Activated gamma-delta T cell treated with anti-CD3 and anti-CD28 coated beads, Interleukin-2, amount 50 U/mL, for 16 hours (primary cell): Measurements from ENCODE around the gene PTGFRN.

ENCODE experiments used
- DNase-seq: peaks from one replicate; pipeline ENCODE4 v3.0.0-alpha.2; 2020; ENCODE audit warnings: low read depth

PTGFRN gene

GRCh38 chr1:117000142-117000541 is 90.4 kb downstream of the PTGFRN start:
- DNase-seq = no peak

GRCh38 chr1:117001254-117001927 is 91.7 kb downstream of the PTGFRN start, which contains the start of gene CD101:
TSS of gene CD101 (plus strand) at chr1:117001760. CDS start at chr1:117001818, 58 bp downstream.
- DNase-seq = no peak

- no peak for DNase-seq
Observed at GRCh38 chr1:117003223-117003875, 93.6 kb downstream of the PTGFRN start.

GRCh38 chr1:117007719-117008013 is 98.0 kb downstream of the PTGFRN start:
- DNase-seq = no peak

GRCh38 chr1:117008656-117009055 is 98.9 kb downstream of the PTGFRN start:
- no peak for DNase-seq

GRCh38 chr1:117009132-117009531 is 99.4 kb downstream of the PTGFRN start:
- DNase-seq = no peak

- DNase-seq = no peak
Observed at GRCh38 chr1:117010310-117010969, 100.7 kb downstream of the PTGFRN start.

- DNase-seq = no peak
Observed at GRCh38 chr1:117011334-117011733, 101.6 kb downstream of the PTGFRN start.

- DNase-seq = no peak
Observed at GRCh38 chr1:117013309-117013858, 103.7 kb downstream of the PTGFRN start.

GRCh38 chr1:117014209-117014608 is 104.5 kb downstream of the PTGFRN start:
- no peak for DNase-seq

- no peak for DNase-seq
Observed at GRCh38 chr1:117015724-117016123, 106.0 kb downstream of the PTGFRN start.

GRCh38 chr1:117017062-117017461 is 107.3 kb downstream of the PTGFRN start:
- no peak for DNase-seq

- no peak for DNase-seq
Observed at GRCh38 chr1:117017648-117018047, 107.9 kb downstream of the PTGFRN start.

GRCh38 chr1:117020526-117021156 is 110.9 kb downstream of the PTGFRN start:
- DNase-seq = no peak

- DNase-seq = no peak
Observed at GRCh38 chr1:117022114-117022513, 112.4 kb downstream of the PTGFRN start.

- DNase-seq = no peak
Observed at GRCh38 chr1:117025568-117025967, 115.9 kb downstream of the PTGFRN start.

- no peak for DNase-seq
Observed at GRCh38 chr1:117026361-117026760, 116.6 kb downstream of the PTGFRN start.

- no peak for DNase-seq
Observed at GRCh38 chr1:117029685-117030084, 120.0 kb downstream of the PTGFRN start.

- DNase-seq = no peak
Observed at GRCh38 chr1:117030271-117030877, 120.7 kb downstream of the PTGFRN start.

- no peak for DNase-seq
Observed at GRCh38 chr1:117032266-117032665, 122.5 kb downstream of the PTGFRN start.

GRCh38 chr1:117032681-117033539 is 123.2 kb downstream of the PTGFRN start:
- no peak for DNase-seq
